Measurements from ENCODE around the gene FNBP1.
"Not testable (repeated sequence)": the region's sequence is repeated elsewhere in the genome, so short reads cannot be mapped to it uniquely, and the experiment has no call there.

FNBP1 gene

DNA sequence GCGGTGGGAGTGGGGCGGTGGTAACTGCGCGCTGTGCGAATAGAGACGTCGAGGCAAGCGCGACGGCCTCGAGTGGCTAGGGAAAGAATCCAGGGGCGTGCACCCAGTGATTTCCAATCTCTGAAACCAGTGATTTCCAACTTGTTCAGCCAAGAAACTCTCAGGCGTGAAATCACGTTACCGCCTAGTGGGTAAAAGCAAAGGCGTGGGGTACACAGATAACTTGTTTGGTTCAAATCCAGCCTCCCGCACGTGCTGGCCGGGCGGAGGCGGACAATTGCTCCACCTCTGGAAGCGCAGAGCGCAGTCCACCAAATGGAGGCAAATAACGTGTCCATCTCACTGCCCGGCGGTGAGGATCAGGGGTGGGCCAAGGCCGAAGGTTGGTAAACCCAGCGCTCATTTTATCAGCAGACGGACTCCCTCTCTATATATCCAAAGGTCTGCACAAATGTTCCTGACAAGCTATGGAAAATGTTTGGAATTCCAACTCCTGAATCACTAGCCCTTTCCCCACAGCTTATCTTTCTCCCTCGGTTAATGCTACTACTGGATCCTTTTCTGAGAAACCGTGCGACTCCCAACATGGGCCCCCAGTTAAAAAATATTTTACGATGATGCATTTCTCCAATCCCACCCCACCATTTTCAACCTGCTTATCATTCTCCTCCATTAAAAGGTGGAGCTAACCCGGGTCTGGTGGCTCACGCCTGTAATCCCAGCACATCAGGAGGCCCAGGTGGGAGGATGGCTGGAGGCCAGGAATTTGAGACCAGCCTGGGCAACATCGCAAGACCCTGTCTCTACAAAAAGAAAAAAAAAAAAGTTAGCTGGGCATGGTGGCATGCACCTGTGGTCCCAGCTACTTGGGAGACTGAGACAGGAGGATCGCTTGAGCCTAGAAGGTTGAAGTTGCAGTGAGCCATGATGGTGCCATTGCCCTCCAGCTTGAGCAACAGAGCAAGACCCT lies 950 bp upstream of the FNBP1 start:
- no peak for DNase-seq

DNA sequence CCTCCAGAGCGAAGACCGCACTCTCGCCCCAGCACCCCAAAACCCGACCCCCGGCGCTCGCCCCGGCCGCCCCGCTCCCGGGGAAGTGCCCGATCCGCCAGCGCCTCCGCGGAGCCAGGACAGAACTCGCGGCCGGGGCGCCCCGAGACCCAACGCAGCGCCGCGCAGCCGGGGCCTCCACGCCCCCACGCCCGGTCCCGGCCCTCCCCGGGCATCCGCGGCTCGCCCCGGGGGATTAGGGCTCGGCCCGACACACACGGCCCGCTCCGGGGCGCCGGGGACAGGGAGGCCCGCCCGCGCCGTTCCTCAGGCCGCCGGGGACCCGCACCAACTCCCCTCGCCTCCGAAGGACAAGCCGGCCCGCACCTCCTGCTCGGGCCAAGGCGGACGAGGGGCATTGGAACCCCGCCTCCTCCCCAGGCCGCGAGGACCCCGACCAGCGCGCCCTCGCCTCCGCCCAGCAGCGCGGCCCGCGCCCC lies 544 bp downstream of the FNBP1 start:
- DNase-seq = no peak

DNA sequence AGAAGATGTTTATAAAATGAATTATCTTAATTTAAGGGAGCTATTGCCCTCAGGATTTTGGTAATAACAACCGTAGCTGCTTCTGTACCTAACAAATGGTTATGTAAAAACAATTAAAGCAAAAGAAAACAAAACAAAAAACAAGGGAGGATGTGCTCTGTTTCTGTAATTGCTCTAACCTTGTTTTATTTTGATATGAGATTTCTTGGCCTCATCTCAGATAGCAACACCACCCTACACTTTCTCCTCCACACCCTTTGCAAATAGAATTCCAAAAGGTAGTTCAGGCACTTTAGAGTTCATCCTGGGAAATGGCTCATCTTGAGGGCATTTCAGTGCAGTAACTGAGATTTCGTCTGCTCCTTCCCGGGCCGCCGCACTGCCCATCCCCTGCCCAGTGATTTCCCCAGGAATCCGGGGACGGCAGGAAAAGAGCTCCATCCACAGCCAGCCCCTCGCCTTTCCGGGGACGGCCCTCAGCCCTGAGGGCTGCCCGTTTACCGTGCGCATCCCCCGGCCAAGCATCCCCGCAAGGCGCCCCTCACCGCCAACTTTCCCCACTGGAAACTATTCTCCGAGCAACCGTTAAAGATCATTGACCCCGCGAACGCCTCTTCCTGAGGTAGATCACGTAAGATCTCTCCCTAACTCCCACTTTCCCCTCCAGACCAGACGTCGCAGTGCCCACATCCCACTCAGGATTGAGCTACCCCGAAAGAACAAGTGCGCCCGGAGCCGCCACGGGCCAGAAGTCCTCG lies 1.2 kb downstream of the FNBP1 start:
- no peak for DNase-seq

DNA sequence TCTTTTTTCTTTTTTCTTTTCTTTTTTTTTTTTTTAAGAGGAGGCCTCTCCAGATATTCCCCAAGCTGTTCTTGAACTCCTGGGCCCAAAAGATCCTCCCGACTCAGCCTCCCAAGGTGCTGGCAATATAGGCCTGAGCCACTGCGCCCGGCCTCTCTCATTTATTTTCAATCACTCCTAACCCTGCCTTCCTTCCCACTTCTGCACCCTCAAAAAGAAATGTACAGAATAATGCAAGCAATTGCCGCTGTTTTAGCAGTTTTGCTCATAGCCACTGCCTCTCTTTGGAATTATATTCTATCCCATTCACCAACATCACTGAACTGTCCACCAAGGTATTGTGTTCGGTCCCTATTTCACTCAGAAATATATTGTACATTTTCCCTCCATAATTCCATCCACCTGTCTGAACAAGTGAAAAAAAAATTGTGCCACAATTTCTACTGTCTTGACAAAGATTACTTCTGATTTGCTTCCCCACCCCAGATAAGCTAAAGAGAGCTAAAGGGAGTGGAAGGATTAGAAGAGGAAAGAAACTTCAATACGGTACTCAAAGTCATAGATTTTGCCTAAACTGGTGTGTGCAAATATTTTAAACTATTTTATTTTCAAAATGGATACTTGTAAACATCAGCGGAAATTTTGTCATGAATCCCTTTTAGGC lies 1.9 kb downstream of the FNBP1 start:
- DNase-seq = no peak

DNA sequence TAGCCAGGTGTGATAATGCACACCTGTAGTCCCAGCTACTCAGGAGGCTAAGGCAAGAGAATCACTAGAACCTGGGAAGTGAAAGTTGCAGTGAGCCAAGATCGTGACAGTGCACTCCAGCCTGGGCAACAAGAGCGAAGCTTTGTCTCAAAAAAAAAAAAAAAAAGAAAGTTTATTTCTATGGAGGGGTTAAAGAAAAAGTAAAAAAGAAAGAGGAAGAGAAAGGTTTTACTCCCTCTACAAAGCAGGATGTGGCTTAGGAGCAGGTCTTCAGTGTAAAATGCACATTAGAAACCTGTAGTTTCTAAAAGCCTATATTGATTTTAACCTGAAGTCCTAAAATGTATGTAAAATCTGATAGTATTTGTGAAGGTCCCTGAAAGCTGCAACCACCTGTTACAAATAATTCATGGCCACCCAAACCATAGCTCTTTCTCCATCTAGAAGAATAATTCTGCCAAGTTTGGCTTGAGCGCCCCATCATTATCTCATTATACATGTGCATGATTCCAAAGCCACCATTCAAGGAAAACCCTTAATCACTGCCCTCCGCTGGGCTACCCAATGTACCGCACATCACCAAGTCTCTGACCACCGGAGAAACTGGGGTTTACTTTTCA lies 3.4 kb downstream of the FNBP1 start:
- DNase-seq = no peak

GRCh38 chr9:130036099-130036498 lies 6.9 kb downstream of the FNBP1 start:
- no peak for DNase-seq

GRCh38 chr9:130034570-130034969 lies 8.4 kb downstream of the FNBP1 start:
- DNase-seq = no peak

DNA sequence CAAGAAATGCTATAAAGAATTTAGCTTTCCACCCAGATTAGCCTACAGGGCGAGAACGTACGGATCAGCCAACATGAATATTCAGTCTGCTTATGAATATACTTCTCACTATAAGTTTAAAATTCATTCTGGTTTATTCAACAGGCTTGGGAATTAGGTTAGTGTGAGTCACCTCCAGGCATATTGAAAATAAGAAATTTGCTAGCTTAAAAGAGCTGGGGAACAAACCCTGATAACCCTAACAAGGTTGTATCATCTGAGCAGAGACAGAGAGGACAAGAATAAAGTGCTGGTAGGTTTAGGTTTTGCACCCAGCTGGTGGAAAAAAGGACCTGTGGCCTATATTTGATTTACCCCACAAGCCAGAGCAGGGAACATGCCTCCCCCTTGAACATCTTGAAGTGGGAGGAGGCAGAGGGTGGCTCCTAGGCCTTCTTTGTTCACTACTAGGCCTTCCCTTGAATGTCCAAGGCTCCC lies 12.3 kb downstream of the FNBP1 start:
- DNase-seq = no peak

- DNase-seq = no peak
Observed at GRCh38 chr9:130029223-130029973, 13.6 kb downstream of the FNBP1 start.

DNA sequence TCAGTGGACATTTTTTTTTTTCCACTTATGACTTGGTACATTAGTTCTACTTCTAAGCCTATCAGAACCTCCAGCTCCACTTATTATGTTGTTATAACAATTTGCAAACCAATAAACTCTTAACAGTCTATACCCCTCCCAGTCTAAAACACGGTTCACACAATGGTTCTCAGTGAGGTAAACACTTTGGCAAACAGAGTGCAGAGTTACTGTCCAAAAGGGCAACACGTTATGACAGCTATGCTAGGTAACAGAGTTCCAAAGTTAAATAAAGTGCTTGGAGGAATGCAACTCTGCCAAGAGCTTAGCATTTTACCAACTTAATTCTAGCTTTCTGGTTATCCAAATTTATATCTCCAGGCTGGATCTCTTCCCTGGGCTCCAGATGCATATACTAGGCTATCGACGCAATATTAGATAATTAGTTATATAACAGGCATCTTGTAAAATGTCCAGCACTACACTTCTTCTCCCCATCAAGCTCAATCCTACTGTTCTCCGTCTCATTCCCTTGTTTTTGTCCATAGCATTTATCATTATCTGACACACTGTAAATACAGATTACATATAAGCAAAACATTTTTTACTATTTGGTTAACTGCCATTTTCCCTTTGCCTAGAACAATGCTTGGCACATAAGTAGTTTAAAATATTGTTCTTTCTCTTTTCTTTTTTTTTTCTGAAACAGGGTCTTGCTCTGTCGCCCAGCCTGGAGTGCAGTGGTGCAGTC lies 14.3 kb downstream of the FNBP1 start:
- no peak for DNase-seq

GRCh38 chr9:130027533-130028365 lies 15.2 kb downstream of the FNBP1 start:
- DNase-seq = no peak

- DNase-seq = no peak
Observed at GRCh38 chr9:130026583-130027340, 16.2 kb downstream of the FNBP1 start.

DNA sequence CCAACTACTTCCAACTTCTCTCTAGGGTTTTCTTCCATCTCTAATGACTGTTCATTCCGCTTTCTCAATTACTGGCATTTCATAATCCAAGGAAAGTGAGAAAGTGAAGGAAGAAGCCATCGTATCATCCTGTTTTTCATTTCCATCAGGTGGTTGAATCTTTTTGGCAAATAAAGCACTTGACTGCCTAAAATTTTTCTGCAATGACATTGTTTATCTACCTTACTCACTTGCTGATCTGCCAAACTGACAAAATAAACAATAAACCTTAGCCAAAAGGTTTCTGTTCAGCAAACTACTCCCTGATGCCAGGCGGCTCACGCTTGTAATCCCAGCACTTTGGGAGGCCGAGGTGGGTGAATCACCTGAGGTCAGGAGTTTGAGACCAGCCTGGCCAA lies 18.4 kb downstream of the FNBP1 start:
- DNase-seq = peak; percentile 2

DNA sequence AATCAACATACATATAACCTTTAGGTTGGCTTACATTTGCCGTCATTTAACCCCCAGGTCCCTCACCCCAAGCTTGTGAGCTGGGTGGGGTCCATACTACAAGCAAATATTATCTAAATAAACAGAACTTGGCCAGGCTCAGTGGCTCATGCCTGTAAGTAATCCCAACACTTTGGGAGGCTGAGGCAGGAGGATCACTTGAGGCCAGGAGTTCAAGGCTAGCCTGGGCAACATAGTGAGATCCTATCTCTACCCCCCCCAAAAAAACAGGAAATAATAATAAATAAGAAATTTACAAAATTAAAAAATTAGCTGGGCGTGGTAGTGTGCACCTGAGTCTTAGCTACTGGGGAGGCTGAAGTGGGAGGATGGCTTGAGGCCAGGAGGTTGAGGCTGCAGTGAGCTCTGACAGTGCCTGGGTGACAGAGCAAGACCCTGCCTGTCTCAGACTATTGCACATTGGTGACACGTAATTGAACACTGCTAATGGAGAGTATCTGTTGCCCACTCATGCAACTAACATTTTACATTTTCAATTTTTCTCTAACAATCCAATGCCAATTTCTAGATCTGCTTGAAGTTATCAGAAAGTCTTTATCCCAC lies 18.9 kb downstream of the FNBP1 start:
- no peak for DNase-seq

DNA sequence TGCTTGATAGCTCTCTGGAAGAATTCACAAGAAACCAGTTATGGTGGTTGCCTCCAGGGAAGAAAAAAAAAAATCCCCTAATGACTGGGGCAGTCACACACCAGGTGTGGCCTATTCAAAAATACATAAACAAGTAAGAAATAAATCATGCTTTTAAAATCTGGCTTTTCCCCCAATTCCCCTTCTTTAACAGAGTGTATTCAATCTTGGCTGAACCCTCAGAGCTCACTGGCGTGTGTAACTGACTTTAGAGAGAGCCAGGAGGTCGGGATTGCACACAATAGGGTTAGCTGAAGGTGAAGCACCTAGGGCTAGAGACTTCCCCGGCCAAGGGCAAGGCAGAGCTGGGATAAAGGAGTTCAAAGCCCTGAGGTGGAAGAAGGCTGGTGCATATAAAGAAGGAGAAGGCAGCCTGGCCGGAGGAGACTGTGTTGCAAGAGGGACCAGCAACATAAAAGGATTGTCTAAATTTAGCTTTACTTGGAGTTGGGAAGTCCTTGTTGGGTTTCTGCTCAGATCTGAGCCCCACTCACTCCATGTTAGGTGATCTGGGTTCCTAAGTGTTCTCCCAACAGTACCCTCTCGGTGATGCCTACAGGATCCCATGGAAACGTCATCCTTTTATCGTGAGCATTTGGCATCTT lies 19.7 kb downstream of the FNBP1 start:
- DNase-seq = no peak

DNA sequence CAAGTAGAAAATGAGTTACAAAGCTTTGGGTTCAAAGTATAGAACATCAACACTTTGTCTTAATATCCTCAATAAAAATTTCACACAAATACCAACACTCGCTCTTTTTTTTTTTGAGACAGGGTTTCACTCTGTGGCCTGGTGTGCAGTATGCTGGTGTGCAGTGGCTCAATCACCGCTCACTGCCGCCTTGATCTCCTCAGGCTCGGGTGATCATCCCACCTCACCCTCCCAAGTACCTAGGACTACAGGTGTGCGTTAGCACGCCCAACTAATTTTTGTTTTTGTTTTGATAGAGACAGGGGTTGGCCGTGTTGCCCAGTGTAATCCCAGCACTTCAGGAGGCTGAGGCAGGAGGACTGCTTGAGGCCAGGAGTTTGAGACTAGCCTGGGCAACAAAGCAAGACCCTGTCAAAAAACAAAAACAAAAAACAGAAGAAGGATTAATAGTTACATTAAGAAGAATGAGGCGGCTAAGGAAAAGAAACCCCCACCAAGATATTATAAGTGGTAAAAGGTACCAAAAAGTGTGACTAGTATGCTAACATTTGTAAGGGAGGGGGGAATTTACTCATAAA lies 20.3 kb downstream of the FNBP1 start:
- DNase-seq = no peak

DNA sequence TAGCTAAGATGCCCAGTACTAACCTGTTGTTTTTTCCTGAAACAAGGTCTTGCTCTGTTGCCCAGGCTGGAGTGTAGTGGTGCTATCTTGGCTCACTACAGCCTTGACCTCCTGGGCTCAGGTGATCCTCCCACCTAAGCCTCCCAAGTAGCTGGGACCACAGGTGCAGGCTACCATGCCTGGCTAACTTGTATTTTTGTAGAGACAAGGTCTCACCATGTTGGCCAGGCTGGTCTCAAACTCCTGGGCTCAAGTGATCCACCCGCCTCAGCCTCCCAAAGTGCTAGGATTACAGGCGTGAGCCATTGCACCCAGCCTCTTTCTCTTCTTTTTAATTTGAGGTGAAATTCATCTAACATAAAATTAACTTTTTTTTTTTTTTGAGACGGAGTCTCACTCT lies 21.1 kb downstream of the FNBP1 start:
- not testable (repeated sequence) for DNase-seq

GRCh38 chr9:130021123-130021522 lies 21.9 kb downstream of the FNBP1 start:
- no peak for DNase-seq
